Measurements from ENCODE around the gene LPCAT1. TPM values are rescaled to one million over a fixed set of nuclear protein-coding genes. Genes with fewer than 3 reads are reported as not detected.
"Not testable (repeated sequence)": the region's sequence is repeated elsewhere in the genome, so short reads cannot be mapped to it uniquely, and the experiment has no call there.

LPCAT1 gene
- total RNA-seq, 2 donors from 2014 or later = 90.0 to 179 TPM

DNA sequence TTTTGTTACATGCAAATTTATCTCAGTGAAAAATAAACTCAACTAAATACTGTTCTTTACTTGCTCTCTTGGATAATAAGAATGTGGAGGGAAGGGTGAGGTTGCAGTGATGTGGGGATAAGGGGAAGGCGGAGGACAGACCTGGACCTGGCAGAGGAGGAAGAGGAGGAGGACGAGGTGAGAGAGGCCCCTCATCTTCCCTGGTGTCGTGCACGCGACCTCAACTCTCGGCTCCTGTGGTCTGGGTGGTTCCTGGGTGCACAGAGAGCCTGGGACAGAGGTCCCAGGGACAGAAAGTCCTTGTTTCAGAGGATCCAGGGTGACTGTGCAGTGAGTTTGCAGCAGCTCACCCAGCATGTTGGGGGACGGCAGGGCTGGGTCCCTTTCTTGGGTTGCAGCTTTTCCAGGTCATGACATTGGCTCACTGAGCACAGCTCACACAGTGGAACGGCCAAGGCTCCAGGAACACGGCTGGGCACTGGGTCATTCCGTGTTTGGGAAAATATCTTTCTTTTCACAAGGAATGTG lies 37.7 kb upstream of the LPCAT1 start:
- no peak for DNase-seq (ENCODE audit: low spot score)
- H3K27me3 Mint-ChIP-seq = peaks cover 5 to 9% of the 10 kb centered on the region in 2 donors
- no peak overlapping the region for H3K4me3 Mint-ChIP-seq
- no peaks in the 10 kb centered on the region for H3K9me3 Mint-ChIP-seq
- ATAC-seq = no peak
- no peak overlapping the region for H3K27ac Mint-ChIP-seq
- no peaks in the 10 kb centered on the region for H3K36me3 Mint-ChIP-seq
- peaks cover 0 to 4% of the 10 kb centered on the region in 2 donors for H3K4me1 Mint-ChIP-seq (ENCODE audit: low read depth in 2 of 2)

- not testable (repeated sequence) for ATAC-seq, H3K36me3 Mint-ChIP-seq, H3K4me3 Mint-ChIP-seq
Observed at GRCh38 chr5:1560499-1560898, 36.7 kb upstream of the LPCAT1 start.

GRCh38 chr5:1558944-1559343 lies 35.2 kb upstream of the LPCAT1 start:
- no peaks in the 10 kb centered on the region for H3K9me3 Mint-ChIP-seq
- DNase-seq (ENCODE audit: low spot score) = no peak
- no peak overlapping the region for H3K4me3 Mint-ChIP-seq

More at GRCh38 chr5:1560499-1560898, 36.7 kb upstream of the LPCAT1 start:
- not testable (repeated sequence) for H3K9me3 Mint-ChIP-seq; H3K27me3 Mint-ChIP-seq; H3K4me1 Mint-ChIP-seq (ENCODE audit: low read depth in 2 of 2); DNase-seq (ENCODE audit: low spot score); H3K27ac Mint-ChIP-seq

DNA sequence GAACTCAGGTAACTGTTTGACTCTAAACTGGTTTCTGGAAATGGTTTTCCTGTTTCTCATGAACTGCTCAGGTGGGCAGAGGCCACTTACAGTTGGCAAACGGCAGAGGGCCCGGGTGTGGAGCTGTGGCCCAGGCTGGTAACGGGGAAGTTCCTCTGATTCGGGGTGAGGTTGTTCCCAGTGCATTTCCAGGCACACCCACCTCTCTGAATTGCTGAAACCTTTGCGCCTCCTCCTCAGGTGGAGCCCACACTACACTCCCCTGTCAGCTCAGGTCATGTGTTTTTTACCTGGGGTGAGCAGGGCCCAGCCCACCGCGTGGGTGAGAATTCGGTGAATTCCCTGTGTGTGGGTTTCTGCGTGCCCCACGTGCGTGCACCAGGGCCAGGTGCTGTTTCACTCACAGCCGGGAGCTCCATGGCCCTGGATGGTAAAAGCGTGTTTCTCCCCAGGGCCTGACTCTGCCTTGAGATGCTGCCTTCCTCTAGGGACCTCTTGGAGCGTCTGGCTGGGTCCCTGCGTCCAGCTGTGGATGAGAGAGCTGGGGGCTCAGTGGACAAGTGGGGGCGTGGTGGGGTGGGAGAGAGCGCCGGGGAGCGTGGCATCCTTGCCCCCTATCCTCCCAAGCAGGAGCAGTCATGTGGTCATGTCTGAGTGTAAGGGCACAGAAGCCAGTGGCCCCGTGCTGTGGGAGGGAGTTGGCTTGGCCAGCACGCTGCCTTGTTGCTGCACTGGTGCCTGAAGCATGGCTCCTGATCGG lies 33.5 kb upstream of the LPCAT1 start:
- H3K27me3 Mint-ChIP-seq = peaks cover 6 to 9% of the 10 kb centered on the region in 2 donors
- H3K36me3 Mint-ChIP-seq = no peaks in the 10 kb centered on the region
- no peak overlapping the region for H3K27ac Mint-ChIP-seq
- no peak overlapping the region for H3K4me3 Mint-ChIP-seq
- ATAC-seq (no peak), DNase-seq (ENCODE audit: low spot score) (no peak)
- H3K4me1 Mint-ChIP-seq (ENCODE audit: low read depth in 2 of 2) = peaks cover 0 to 4% of the 10 kb centered on the region in 2 donors
- no peaks in the 10 kb centered on the region for H3K9me3 Mint-ChIP-seq

More at GRCh38 chr5:1558944-1559343, 35.2 kb upstream of the LPCAT1 start:
- H3K27ac Mint-ChIP-seq = no peak overlapping the region
- H3K36me3 Mint-ChIP-seq = no peaks in the 10 kb centered on the region
- peaks cover 0 to 4% of the 10 kb centered on the region in 2 donors for H3K4me1 Mint-ChIP-seq (ENCODE audit: low read depth in 2 of 2)
- ATAC-seq = no peak
- H3K27me3 Mint-ChIP-seq = peaks cover 8 to 9% of the 10 kb centered on the region in 2 donors

DNA sequence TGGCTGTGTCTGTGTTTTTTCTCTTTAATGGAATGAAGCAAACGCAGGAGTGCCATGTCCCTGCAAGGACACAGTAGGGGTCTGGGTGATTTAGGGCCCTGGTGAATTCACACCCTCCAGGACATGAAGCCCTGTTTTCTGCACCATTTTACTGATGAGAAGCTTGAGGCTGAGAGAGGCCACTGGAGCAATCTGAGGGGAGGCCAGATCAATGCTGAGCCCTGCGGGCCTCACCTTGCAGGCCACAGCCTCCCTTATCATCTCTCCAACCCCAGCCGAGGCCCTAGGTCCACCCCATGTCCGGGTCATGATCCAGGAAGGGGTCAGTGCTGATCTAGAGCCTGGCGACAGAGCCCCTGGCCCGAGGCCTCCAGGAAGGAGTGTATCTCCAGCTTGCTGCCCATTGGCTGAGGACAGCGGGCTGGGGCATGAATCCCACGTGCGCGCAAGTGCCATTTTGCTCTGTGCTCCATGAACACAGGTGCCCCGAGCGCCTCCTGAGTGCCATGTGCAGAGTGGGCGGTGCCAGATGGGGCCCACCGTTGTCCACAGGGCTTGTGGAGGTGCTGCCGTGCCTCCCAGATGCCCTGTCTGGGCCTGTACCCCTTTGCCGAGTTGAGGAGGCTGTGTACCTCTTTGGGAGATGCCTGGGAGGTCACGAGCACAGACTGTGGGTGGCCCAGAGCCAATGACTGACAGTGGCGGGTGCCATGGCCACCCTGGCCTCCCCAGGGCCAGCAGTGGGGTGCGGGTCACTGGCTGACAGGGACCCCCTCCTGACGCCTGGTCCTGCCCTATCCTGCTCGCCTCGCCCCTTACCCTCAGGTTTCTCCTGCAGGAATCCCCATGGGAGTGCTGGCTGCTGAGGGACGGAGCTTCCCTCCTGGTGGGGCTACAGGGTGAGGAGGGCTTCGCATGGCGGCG lies 32.3 kb upstream of the LPCAT1 start:
- no peak for ATAC-seq
- no peak for DNase-seq (ENCODE audit: low spot score)
- H3K4me1 Mint-ChIP-seq (ENCODE audit: low read depth in 2 of 2) = peaks cover 0 to 4% of the 10 kb centered on the region in 2 donors
- H3K4me3 Mint-ChIP-seq = no peak overlapping the region
- H3K27ac Mint-ChIP-seq = no peak overlapping the region
- no peaks in the 10 kb centered on the region for H3K9me3 Mint-ChIP-seq
- peaks cover 3% of the 10 kb centered on the region in 2 donors for H3K27me3 Mint-ChIP-seq
- H3K36me3 Mint-ChIP-seq = no peaks in the 10 kb centered on the region

- H3K9me3 Mint-ChIP-seq = no peaks in the 10 kb centered on the region
- no peak overlapping the region for H3K27ac Mint-ChIP-seq
- H3K4me3 Mint-ChIP-seq = no peak overlapping the region
- ATAC-seq = no peak
- no peak for DNase-seq (ENCODE audit: low spot score)
- peaks cover 0 to 3% of the 10 kb centered on the region in 2 donors for H3K27me3 Mint-ChIP-seq
- H3K4me1 Mint-ChIP-seq (ENCODE audit: low read depth in 2 of 2) = peaks cover 0 to 4% of the 10 kb centered on the region in 2 donors
- no peaks in the 10 kb centered on the region for H3K36me3 Mint-ChIP-seq
Observed at GRCh38 chr5:1555011-1555807, 31.4 kb upstream of the LPCAT1 start.

- H3K27ac Mint-ChIP-seq = no peak overlapping the region
- peaks cover 0 to 3% of the 10 kb centered on the region in 2 donors for H3K27me3 Mint-ChIP-seq
- H3K4me3 Mint-ChIP-seq = no peak overlapping the region
- ATAC-seq (no peak), DNase-seq (ENCODE audit: low spot score) (no peak)
- H3K36me3 Mint-ChIP-seq = no peaks in the 10 kb centered on the region
- no peaks in the 10 kb centered on the region for H3K9me3 Mint-ChIP-seq
- H3K4me1 Mint-ChIP-seq (ENCODE audit: low read depth in 2 of 2) = peaks cover 0 to 4% of the 10 kb centered on the region in 2 donors
Observed at GRCh38 chr5:1554410-1554967, 30.7 kb upstream of the LPCAT1 start.

GRCh38 chr5:1553539-1554409 lies 30.0 kb upstream of the LPCAT1 start:
- Mint-ChIP-seq H3K4me1 (ENCODE audit: low read depth in 2 of 2) (no peaks in the 10 kb centered on the region), H3K27ac (no peak overlapping the region), H3K9me3 (no peaks in the 10 kb centered on the region), H3K4me3 (no peak overlapping the region), H3K36me3 (no peaks in the 10 kb centered on the region), H3K27me3 (peaks cover 0 to 3% of the 10 kb centered on the region in 2 donors)
- ATAC-seq (no peak), DNase-seq (ENCODE audit: low spot score) (no peak)

GRCh38 chr5:1552521-1553255 lies 28.9 kb upstream of the LPCAT1 start:
- no peaks in the 10 kb centered on the region for H3K9me3 Mint-ChIP-seq
- ATAC-seq (no peak), DNase-seq (ENCODE audit: low spot score) (no peak)
- no peaks in the 10 kb centered on the region for H3K4me1 Mint-ChIP-seq (ENCODE audit: low read depth in 2 of 2)
- H3K36me3 Mint-ChIP-seq = no peaks in the 10 kb centered on the region
- H3K27ac Mint-ChIP-seq = no peak overlapping the region
- H3K27me3 Mint-ChIP-seq = peaks cover 0 to 7% of the 10 kb centered on the region in 2 donors
- H3K4me3 Mint-ChIP-seq = no peak overlapping the region

DNA sequence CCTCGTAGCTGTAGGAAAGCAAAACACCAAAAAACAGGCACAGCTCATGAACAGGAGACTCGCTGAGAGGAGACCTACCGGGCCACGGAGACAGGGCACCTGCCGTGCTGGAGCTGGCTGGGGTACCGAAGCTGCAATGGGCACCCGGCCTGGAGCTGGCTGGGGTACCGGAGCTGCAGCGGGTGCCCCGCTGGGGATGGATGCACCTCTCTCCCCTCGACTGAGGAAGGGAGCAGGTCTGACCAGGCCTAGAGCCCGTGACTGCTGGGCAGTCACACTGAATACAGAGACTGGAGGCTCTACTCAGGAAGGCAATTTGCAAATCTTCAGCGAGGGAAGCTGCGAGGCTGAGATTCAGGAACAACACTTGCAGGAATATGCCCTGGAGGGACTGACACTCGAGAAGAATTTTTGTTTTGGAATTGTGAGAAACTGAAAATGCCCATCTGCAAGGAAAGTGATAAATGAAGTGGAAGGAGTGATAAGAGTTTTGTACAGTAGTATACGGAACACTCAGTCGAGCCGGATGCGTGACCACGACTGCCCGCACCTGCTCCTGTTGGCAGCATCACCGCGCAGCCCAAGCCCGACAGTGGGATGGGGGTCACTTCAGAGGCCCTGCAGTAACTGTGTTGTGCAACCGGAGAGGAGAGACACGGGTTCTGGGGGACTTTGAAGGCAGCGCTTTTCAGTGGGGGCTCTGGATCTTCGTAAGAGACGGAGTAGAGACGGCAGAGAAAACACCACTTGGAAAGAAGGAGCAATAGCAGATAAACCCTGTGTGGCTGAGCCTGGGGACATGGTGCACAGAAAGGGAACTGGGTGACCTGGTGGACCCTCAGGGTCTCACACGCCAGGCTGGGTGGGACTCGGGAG lies 27.9 kb upstream of the LPCAT1 start:
- DNase-seq (ENCODE audit: low spot score) (no peak), ATAC-seq (no peak)
- no peak overlapping the region for H3K27ac Mint-ChIP-seq
- H3K36me3 Mint-ChIP-seq = no peaks in the 10 kb centered on the region
- H3K4me1 Mint-ChIP-seq (ENCODE audit: low read depth in 2 of 2) = no peaks in the 10 kb centered on the region
- no peak overlapping the region for H3K4me3 Mint-ChIP-seq
- no peaks in the 10 kb centered on the region for H3K9me3 Mint-ChIP-seq
- peaks cover 0 to 7% of the 10 kb centered on the region in 2 donors for H3K27me3 Mint-ChIP-seq
